K562 (cell line): ENCODE results near the gene PRMT7. TPM values are rescaled to one million over a fixed set of nuclear protein-coding genes. Genes with fewer than 3 reads are reported as not detected.

Experiments used
- ARHGAP35 ChIP-seq: fragments of 450-650 bp; IDR thresholded peaks from 2 replicates; pipeline ENCODE4 v1.6.1; 2018; ENCODE audit not compliant: partially characterized antibody
- BDP1 ChIP-seq: IDR thresholded peaks from 3 replicates; pipeline ENCODE4 v1.6.1; 2011; ENCODE audit not compliant: insufficient read length, insufficient read depth
- CTBP1 ChIP-seq: fragments of 450-650 bp; IDR thresholded peaks from 2 replicates; pipeline ENCODE4 v1.6.1; 2016; ENCODE audit warnings: borderline replicate concordance
- ETV5 ChIP-seq: sonication (generic); formaldehyde crosslinking; IDR thresholded peaks from 2 replicates; pipeline ENCODE4 v1.4.0; 2020; ENCODE audit warnings: low read depth, mild to moderate bottlenecking, missing genetic modification reagents
- ETV6 ChIP-seq, 3 experiments: fragments of 150-350 bp in 1 of 3; sonication (generic) in 1 of 3; formaldehyde crosslinking in 1 of 3; IDR thresholded peaks; 2 replicates each; pipeline versions ENCODE4 v1.6.1 to v1.8.0; 2014 to 2022; ENCODE audit warnings: borderline replicate concordance in 2 of 3, low read depth in 2 of 3, antibody characterized with exemption in 1 of 3, low read length in 1 of 3, mild to moderate bottlenecking in 1 of 3, missing genetic modification reagents in 1 of 3
- EZH2 ChIP-seq: IDR thresholded peaks from 2 replicates; pipeline ENCODE4 v1.6.1; 2012; ENCODE audit warnings: low read depth, mild to moderate bottlenecking, inconsistent platforms, low read length, borderline replicate concordance
- GTF2A2 ChIP-seq: IDR thresholded peaks from 2 replicates; pipeline ENCODE4 v1.6.1; 2016; ENCODE audit warnings: mild to moderate bottlenecking, missing genetic modification characterization, missing compliant biosample characterization
- HDAC8 ChIP-seq: fragments of 450-650 bp; IDR thresholded peaks from 2 replicates; pipeline ENCODE4 v1.6.1; 2016; ENCODE audit warnings: mild to moderate bottlenecking, missing genetic modification characterization, moderate library complexity, missing compliant biosample characterization
- HDGF ChIP-seq: fragments of 450-650 bp; IDR thresholded peaks from 2 replicates; pipeline ENCODE4 v1.6.1; 2016
- L3MBTL2 ChIP-seq: fragments of 450-650 bp; IDR thresholded peaks from 2 replicates; pipeline ENCODE4 v1.6.1; 2016; ENCODE audit warnings: mild to moderate bottlenecking, moderate library complexity
- MYC ChIP-seq, 2 experiments: fragments of 250-450 bp in 1 of 2; sonication (Bioruptor Pico) in 1 of 2; IDR thresholded peaks; 2 replicates each; pipeline versions ENCODE4 v1.5.1 to v1.6.1; 2012 to 2021; ENCODE audit warnings: low read depth in 2 of 2, borderline replicate concordance in 1 of 2, improper control_type of control experiment in 1 of 2, low read length in 1 of 2, mild to moderate bottlenecking in 1 of 2, moderate library complexity in 1 of 2
- NFRKB ChIP-seq: fragments of 450-650 bp; IDR thresholded peaks from 2 replicates; pipeline ENCODE4 v1.6.1; 2016; ENCODE audit warnings: low read depth
- POLR2B ChIP-seq: fragments of 450-650 bp; IDR thresholded peaks from 2 replicates; pipeline ENCODE4 v1.6.1; 2018; ENCODE audit warnings: low read depth; ENCODE audit not compliant: partially characterized antibody
- POLR2H ChIP-seq: IDR thresholded peaks from 2 replicates; pipeline ENCODE4 v1.6.1; 2016; ENCODE audit warnings: missing genetic modification characterization, low read depth, mild to moderate bottlenecking, control low read depth, missing compliant biosample characterization, moderate library complexity
- RBFOX2 ChIP-seq: fragments of 200-400 bp; formaldehyde crosslinking; IDR thresholded peaks from 2 replicates; pipeline ENCODE4 v1.6.1; 2017; ENCODE audit warnings: low read depth, mild to moderate bottlenecking, low read length, moderate library complexity
- RCOR1 ChIP-seq, 2 experiments: IDR thresholded peaks; 2 replicates each; pipeline ENCODE4 v1.6.1; 2012; ENCODE audit warnings: low read depth in 2 of 2, low read length in 2 of 2, borderline replicate concordance in 1 of 2, improper control_type of control experiment in 1 of 2
- RUNX1 ChIP-seq: sonication (generic); IDR thresholded peaks from 2 replicates; pipeline ENCODE4 v1.6.1; 2016; ENCODE audit warnings: antibody characterized with exemption, low read depth
- SAFB ChIP-seq: fragments of 200-400 bp; formaldehyde crosslinking; IDR thresholded peaks from 2 replicates; pipeline ENCODE4 v1.6.1; 2017; ENCODE audit warnings: low read depth, low read length, borderline replicate concordance
- XRCC4 ChIP-seq: IDR thresholded peaks from one replicate; pipeline ENCODE4 v1.6.1; 2011; ENCODE audit not compliant: insufficient read depth, insufficient read length; ENCODE audit errors: extremely low read depth
- ZBED1 ChIP-seq: IDR thresholded peaks from 2 replicates; pipeline ENCODE4 v1.6.1; 2014
- ZFP36 ChIP-seq: fragments of 150-350 bp; IDR thresholded peaks from 2 replicates; pipeline ENCODE4 v1.6.1; 2018; ENCODE audit warnings: low read length, low read depth; ENCODE audit not compliant: partially characterized antibody
- ZNF589 ChIP-seq: fragments of 200-800 bp; sonication (Bioruptor generic); IDR thresholded peaks from 2 replicates; pipeline ENCODE4 v1.6.1; 2016; ENCODE audit warnings: low read depth, missing genetic modification characterization, missing compliant biosample characterization
- ZNF695 ChIP-seq: fragments of 450-650 bp; formaldehyde crosslinking; IDR thresholded peaks from 2 replicates; pipeline ENCODE4 v1.4.0; 2020; ENCODE audit warnings: mild to moderate bottlenecking, moderate library complexity
- polyA plus RNA-seq, 8 experiments: library from polyadenylated mRNA; depleted of rRNA in 4 of 8; stranded (reverse) in 5 of 8; unstranded in 3 of 8; fragments of >200 nt; fragmentation: Nextera tagmentation in 2 of 8; fragmentation: Illumina TruSeq in 1 of 8; extraction: Ambion mirVana in 2 of 8; extraction: Trizol in 1 of 8; gene quantifications; 2 replicates each; pipeline versions ENCODE4 v1.2.1 to v1.2.3, GENCODE V29; 2011 to 2014; ENCODE audit warnings: inconsistent platforms in 1 of 8, missing spikeins in 1 of 8
- total RNA-seq, 7 experiments: library from RNA; depleted of rRNA in 6 of 7; stranded (reverse); fragments of >200 nt in 6 of 7; fragmentation: Illumina TruSeq in 2 of 7; extraction: Trizol in 2 of 7; gene quantifications; 2 replicates each; pipeline versions ENCODE4 v1.2.1 to v1.2.3, GENCODE V29; 2011 to 2021; ENCODE audit warnings: low replicate concordance in 1 of 7
- TF ChIP-seq, protein P1 (sequence below): sonication (generic); formaldehyde crosslinking; IDR thresholded peaks from 2 replicates; pipeline ENCODE4 v1.8.0; 2022; ENCODE audit warnings: missing genetic modification reagents, mild to moderate bottlenecking, borderline replicate concordance
- TF ChIP-seq, protein P2 (sequence below): fragments of 450-650 bp; formaldehyde crosslinking; IDR thresholded peaks from 2 replicates; pipeline ENCODE4 v1.4.0; 2022; ENCODE audit warnings: mild to moderate bottlenecking, moderate library complexity
- TF ChIP-seq, protein P3 (sequence below): sonication (generic); formaldehyde crosslinking; IDR thresholded peaks from 2 replicates; pipeline ENCODE4 v1.8.1; 2023; ENCODE audit warnings: mild to moderate bottlenecking, missing genetic modification reagents

The PRMT7 gene
- total and polyA plus RNA-seq, 9 of the 15 experiments (the other 6 are each of a cell fraction or from before 2014, with no cell fraction given), result 6.4 to 88.8 (median 73.1) TPM

DNA sequence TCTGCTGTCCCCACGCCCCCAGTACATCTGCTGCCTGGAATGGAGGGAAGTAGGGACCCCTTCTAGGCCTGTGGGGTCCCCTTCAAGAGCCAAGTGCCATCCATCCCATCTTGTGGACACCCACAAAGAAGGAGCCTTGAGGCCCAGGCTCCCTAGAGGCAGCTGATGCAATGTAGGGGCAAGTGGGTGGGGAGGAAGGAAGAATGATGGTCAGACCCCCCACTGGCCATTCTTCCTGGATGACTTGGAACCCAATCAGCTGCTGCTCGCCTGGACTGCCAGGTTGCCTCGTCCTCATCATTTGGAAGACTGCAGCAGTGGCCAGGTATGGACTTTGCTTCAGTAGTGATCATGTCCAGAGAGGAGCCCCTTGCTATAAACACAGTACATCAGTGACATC is 88.6 kb downstream of the PRMT7 start (continued):
- peak; percentile 89 for TF ChIP-seq ZNF589 (CRISPR knock-in tag)
- TF ChIP-seq POLR2B, result no peak
- TF ChIP-seq ZBED1, result no peak
- peak; percentile 59; the same call in 1 of the 2 replicates for TF ChIP-seq POLR2H
- TF ChIP-seq ZFP36, result no peak
- TF ChIP-seq NFRKB, result no peak
- TF ChIP-seq, protein P1, sequence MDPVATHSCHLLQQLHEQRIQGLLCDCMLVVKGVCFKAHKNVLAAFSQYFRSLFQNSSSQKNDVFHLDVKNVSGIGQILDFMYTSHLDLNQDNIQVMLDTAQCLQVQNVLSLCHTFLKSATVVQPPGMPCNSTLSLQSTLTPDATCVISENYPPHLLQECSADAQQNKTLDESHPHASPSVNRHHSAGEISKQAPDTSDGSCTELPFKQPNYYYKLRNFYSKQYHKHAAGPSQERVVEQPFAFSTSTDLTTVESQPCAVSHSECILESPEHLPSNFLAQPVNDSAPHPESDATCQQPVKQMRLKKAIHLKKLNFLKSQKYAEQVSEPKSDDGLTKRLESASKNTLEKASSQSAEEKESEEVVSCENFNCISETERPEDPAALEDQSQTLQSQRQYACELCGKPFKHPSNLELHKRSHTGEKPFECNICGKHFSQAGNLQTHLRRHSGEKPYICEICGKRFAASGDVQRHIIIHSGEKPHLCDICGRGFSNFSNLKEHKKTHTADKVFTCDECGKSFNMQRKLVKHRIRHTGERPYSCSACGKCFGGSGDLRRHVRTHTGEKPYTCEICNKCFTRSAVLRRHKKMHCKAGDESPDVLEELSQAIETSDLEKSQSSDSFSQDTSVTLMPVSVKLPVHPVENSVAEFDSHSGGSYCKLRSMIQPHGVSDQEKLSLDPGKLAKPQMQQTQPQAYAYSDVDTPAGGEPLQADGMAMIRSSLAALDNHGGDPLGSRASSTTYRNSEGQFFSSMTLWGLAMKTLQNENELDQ (CRISPR knock-in tag), result no peak
- no peak for TF ChIP-seq HDGF
- no peak for TF ChIP-seq ETV6 (IDR thresholded peaks at IDR 0.05; ENCODE audit: borderline replicate concordance in 1 of 2, low read depth in 2 of 2, low read length in 1 of 2)
- TF ChIP-seq ETV6 (CRISPR knock-in tag; IDR thresholded peaks at IDR 0.05; ENCODE audit: borderline replicate concordance), result no peak
- TF ChIP-seq, protein P2, sequence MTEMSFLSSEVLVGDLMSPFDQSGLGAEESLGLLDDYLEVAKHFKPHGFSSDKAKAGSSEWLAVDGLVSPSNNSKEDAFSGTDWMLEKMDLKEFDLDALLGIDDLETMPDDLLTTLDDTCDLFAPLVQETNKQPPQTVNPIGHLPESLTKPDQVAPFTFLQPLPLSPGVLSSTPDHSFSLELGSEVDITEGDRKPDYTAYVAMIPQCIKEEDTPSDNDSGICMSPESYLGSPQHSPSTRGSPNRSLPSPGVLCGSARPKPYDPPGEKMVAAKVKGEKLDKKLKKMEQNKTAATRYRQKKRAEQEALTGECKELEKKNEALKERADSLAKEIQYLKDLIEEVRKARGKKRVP (CRISPR knock-in tag), result peak; percentile 91
- TF ChIP-seq RBFOX2, result peak; percentile 50
- TF ChIP-seq ZNF695, result no peak
- TF ChIP-seq CTBP1, result peak; percentile 55; the same call in 1 of the 2 replicates
- TF ChIP-seq GTF2A2 (tag), result no peak
- TF ChIP-seq, protein P3, sequence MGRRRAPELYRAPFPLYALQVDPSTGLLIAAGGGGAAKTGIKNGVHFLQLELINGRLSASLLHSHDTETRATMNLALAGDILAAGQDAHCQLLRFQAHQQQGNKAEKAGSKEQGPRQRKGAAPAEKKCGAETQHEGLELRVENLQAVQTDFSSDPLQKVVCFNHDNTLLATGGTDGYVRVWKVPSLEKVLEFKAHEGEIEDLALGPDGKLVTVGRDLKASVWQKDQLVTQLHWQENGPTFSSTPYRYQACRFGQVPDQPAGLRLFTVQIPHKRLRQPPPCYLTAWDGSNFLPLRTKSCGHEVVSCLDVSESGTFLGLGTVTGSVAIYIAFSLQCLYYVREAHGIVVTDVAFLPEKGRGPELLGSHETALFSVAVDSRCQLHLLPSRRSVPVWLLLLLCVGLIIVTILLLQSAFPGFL, result no peak
- TF ChIP-seq BDP1, result no peak
- TF ChIP-seq L3MBTL2, result peak; percentile 11; the same call in 1 of the 2 replicates
- TF ChIP-seq RUNX1, result no peak
- 0 out of 2 replicates have a peak, but pooled peaks have one; percentile 23 for TF ChIP-seq HDAC8
- no peak for TF ChIP-seq XRCC4
- TF ChIP-seq ETV5 (CRISPR knock-in tag), result no peak
- no peak for TF ChIP-seq EZH2
- TF ChIP-seq SAFB, result no peak
- TF ChIP-seq RCOR1 (IDR thresholded peaks at IDR 0.05; ENCODE audit: borderline replicate concordance in 1 of 2, low read depth in 2 of 2, low read length in 2 of 2), result peak in 1 of 2 experiments; percentile 17; a peak in 1 of 4 replicates
- TF ChIP-seq ARHGAP35, result no peak
- TF ChIP-seq MYC (IDR thresholded peaks at IDR 0.05; ENCODE audit: low read depth, low read length), result 0 out of 2 replicates have a peak, but pooled peaks have one; percentile 40
- TF ChIP-seq MYC (CRISPR knock-in tag; IDR thresholded peaks at IDR 0.05; ENCODE audit: borderline replicate concordance, low read depth), result no peak
